Stomach (tissue), 9 donors: ENCODE measurements around the gene CRB2. TPM values are rescaled to one million over a fixed set of nuclear protein-coding genes. Genes with fewer than 3 reads are reported as not detected.

Experiments
- DNase-seq, 2 donors: peaks; one replicate each; pipeline versions ENCODE4 v3.0.0 to v3.0.0-alpha.2; 2013 to 2019
- H3K27ac ChIP-seq, 5 donors: fragments of 200-600 bp in 4 of 5; sonication (generic) in 4 of 5; one replicate each; pipeline ENCODE4 v1.5.1; 2013 to 2019; ENCODE audit warnings: mild to moderate bottlenecking in 1 of 5, moderate library complexity in 1 of 5
- H3K27me3 ChIP-seq, 3 donors: fragments of 200-600 bp; sonication (generic); one replicate each; pipeline ENCODE4 v1.5.1; 2017 to 2019; ENCODE audit warnings: mixed run types in 1 of 3
- H3K36me3 ChIP-seq, 4 donors: fragments of 200-600 bp; sonication (generic); 1 replicate in 3 of 4; 2 replicates in 1 of 4; pipeline ENCODE4 v1.5.1; 2016 to 2019
- H3K4me1 ChIP-seq, 4 donors: fragments of 200-600 bp; sonication (generic); one replicate each; pipeline ENCODE4 v1.5.1; 2016 to 2019
- H3K4me3 ChIP-seq, 4 donors: fragments of 200-600 bp; sonication (generic) in 3 of 4; one replicate each; pipeline ENCODE4 v1.5.1; 2016 to 2019; ENCODE audit warnings: mild to moderate bottlenecking in 1 of 4
- H3K9me3 ChIP-seq, 4 donors: fragments of 200-600 bp; sonication (generic); one replicate each; pipeline ENCODE4 v1.5.1; 2016 to 2019
- CTCF ChIP-seq, 7 experiments: fragments of 450-650 bp in 4 of 7; fragments of 200-600 bp in 3 of 7; sonication (generic) in 3 of 7; IDR thresholded peaks; one replicate each; pipeline ENCODE4 v1.5.1; 2016 to 2019; ENCODE audit warnings: antibody characterized with exemption in 7 of 7, control low read depth in 2 of 7, mild to moderate bottlenecking in 1 of 7
- EP300 ChIP-seq: sonication (generic); formaldehyde crosslinking; IDR thresholded peaks from one replicate; pipeline ENCODE4 v1.6.1; 2017; ENCODE audit warnings: antibody characterized with exemption
- POLR2A ChIP-seq, 4 donors: fragments of 450-650 bp; IDR thresholded peaks; one replicate each; pipeline ENCODE4 v1.6.1; 2016; ENCODE audit warnings: antibody characterized with exemption in 4 of 4, control low read depth in 2 of 4, mild to moderate bottlenecking in 1 of 4, moderate library complexity in 1 of 4
- POLR2AphosphoS5 ChIP-seq, 3 donors: sonication (generic); formaldehyde crosslinking; IDR thresholded peaks; one replicate each; pipeline ENCODE4 v1.6.1; 2016; ENCODE audit warnings: antibody characterized with exemption in 3 of 3
- WGBS, 5 donors: extraction: QIAGEN DNeasy Blood & Tissue Kit in 3 of 5; methylation state at CpG; one replicate each; pipeline versions ENCODE4 v1.1.5 to v1.1.7; 2013 to 2018; 5-methylcytosine and 5-hydroxymethylcytosine counted together
- intact Hi-C: fragments of 100-400 bp; cut with DNase I; formaldehyde crosslinking; loops from one replicate; pipeline ENCODE4 v1.15.1; 2023; ENCODE audit warnings: low total_unique reads
- polyA plus RNA-seq, 3 donors: library from polyadenylated mRNA; stranded (reverse); fragments of 200-250 nt; gene quantifications; one replicate each; pipeline ENCODE4 v1.2.3, GENCODE V29; 2013
- total RNA-seq, 5 donors: library from RNA; depleted of rRNA; stranded (reverse); fragments of >200 nt; gene quantifications; one replicate each; pipeline versions ENCODE4 v1.1.0 to v1.2.3, GENCODE V29; 2014 to 2016
- donor health status: healthy with polysubstance abuse.
- donor health status: Bipolar disorder and iron deficiency.
- donor health status: healthy.

The CRB2 gene
- total and polyA plus RNA-seq, 8 donors = 0.03 to 4.3 (median 0.19) TPM; not detected in 4

GRCh38 chr9:123421186-123421585 is 65.2 kb downstream of the CRB2 start:
- no peaks in the 10 kb centered on the region for H3K9me3 ChIP-seq
- H3K4me3 ChIP-seq = no peak overlapping the region
- intact Hi-C loops = no loop called here
- H3K27me3 ChIP-seq = no peaks in the 10 kb centered on the region
- no peaks in the 10 kb centered on the region for H3K4me1 ChIP-seq
- H3K36me3 ChIP-seq = peaks cover 6 to 66% (median 63%) of the 10 kb centered on the region in 4 donors
- TF ChIP-seq CTCF (IDR thresholded peaks at IDR 0.05) = no peak
- no peak for TF ChIP-seq EP300
- TF ChIP-seq POLR2A (IDR thresholded peaks at IDR 0.05) = no peak
- TF ChIP-seq POLR2AphosphoS5 (IDR thresholded peaks at IDR 0.05) = no peak
- H3K27ac ChIP-seq = no peak overlapping the region
- no peak for DNase-seq
- WGBS, 5 donors = 92 to 97% (median 96%) methylated on average over 12 to 13 of the region's 13 CpGs

GRCh38 chr9:123421801-123422455 is 65.9 kb downstream of the CRB2 start:
- no peak for DNase-seq
- TF ChIP-seq CTCF (IDR thresholded peaks at IDR 0.05) (no peak), POLR2A (IDR thresholded peaks at IDR 0.05) (no peak), POLR2AphosphoS5 (IDR thresholded peaks at IDR 0.05) (no peak), EP300 (no peak)
- H3K4me1 ChIP-seq = no peaks in the 10 kb centered on the region
- H3K4me3 ChIP-seq = no peak overlapping the region
- 88 to 92% (median 89%) methylated on average over 8 of the region's 8 CpGs for WGBS, 5 donors
- no peak overlapping the region for H3K27ac ChIP-seq
- no peaks in the 10 kb centered on the region for H3K27me3 ChIP-seq
- intact Hi-C loops = no loop called here
- H3K9me3 ChIP-seq = no peaks in the 10 kb centered on the region
- peaks cover 6 to 68% (median 63%) of the 10 kb centered on the region in 4 donors for H3K36me3 ChIP-seq

- TF ChIP-seq EP300 (no peak), POLR2A (IDR thresholded peaks at IDR 0.05) (no peak), CTCF (IDR thresholded peaks at IDR 0.05) (no peak), POLR2AphosphoS5 (IDR thresholded peaks at IDR 0.05) (no peak)
- Histone ChIP-seq H3K9me3 (no peaks in the 10 kb centered on the region), H3K27ac (no peak overlapping the region), H3K4me3 (no peak overlapping the region), H3K36me3 (peaks cover 6 to 76% (median 70%) of the 10 kb centered on the region in 4 donors), H3K4me1 (no peaks in the 10 kb centered on the region), H3K27me3 (no peaks in the 10 kb centered on the region)
- 85 to 95% (median 92%) methylated on average over 21 of the region's 21 CpGs for WGBS, 5 donors
- DNase-seq = no peak
- intact Hi-C loops = no loop called here
Measured at GRCh38 chr9:123422635-123423310, 66.8 kb downstream of the CRB2 start.

GRCh38 chr9:123423311-123423640 is 67.3 kb downstream of the CRB2 start:
- no peak for TF ChIP-seq CTCF (IDR thresholded peaks at IDR 0.05)
- TF ChIP-seq EP300 = no peak
- TF ChIP-seq POLR2A (IDR thresholded peaks at IDR 0.05) = no peak
- TF ChIP-seq POLR2AphosphoS5 (IDR thresholded peaks at IDR 0.05) = no peak
- 85 to 94% (median 90%) methylated on average over 8 of the region's 8 CpGs for WGBS, 5 donors
- no peak for DNase-seq
- H3K9me3 ChIP-seq = no peaks in the 10 kb centered on the region
- peaks cover 6 to 76% (median 69%) of the 10 kb centered on the region in 4 donors for H3K36me3 ChIP-seq
- no peak overlapping the region for H3K4me3 ChIP-seq
- no peaks in the 10 kb centered on the region for H3K4me1 ChIP-seq
- no peak overlapping the region for H3K27ac ChIP-seq
- no peaks in the 10 kb centered on the region for H3K27me3 ChIP-seq
- intact Hi-C loops = no loop called here
